ENCODE data around the gene SMC3.
"Not testable (repeated sequence)": the region's sequence is repeated elsewhere in the genome, so short reads cannot be mapped to it uniquely, and the experiment has no call there.

Gene SMC3

GRCh38 chr10:110567201-110568054 is at the start of gene SMC3:
SMC3 (plus strand) TSS chr10:110567695; CDS start chr10:110567817, 122 bp downstream.
- peak within 1 kb of the TSS; percentile 86 for H3K4me3 ChIP-seq (ENCODE audit: low read depth, low read length)

- no peak overlapping the region for H3K4me3 ChIP-seq (ENCODE audit: low read depth, low read length)
Observed at GRCh38 chr10:110522365-110522988, 45.0 kb upstream of the SMC3 start.

- no peak overlapping the region for H3K4me3 ChIP-seq (ENCODE audit: low read depth, low read length)
Observed at GRCh38 chr10:110523736-110524135, 43.8 kb upstream of the SMC3 start.

GRCh38 chr10:110524179-110524858 is 43.2 kb upstream of the SMC3 start:
- H3K4me3 ChIP-seq (ENCODE audit: low read depth, low read length), result no peak overlapping the region

- H3K4me3 ChIP-seq (ENCODE audit: low read depth, low read length), result no peak overlapping the region
Observed at GRCh38 chr10:110524859-110525232, 42.6 kb upstream of the SMC3 start.

- H3K4me3 ChIP-seq (ENCODE audit: low read depth, low read length), result no peak overlapping the region
Observed at GRCh38 chr10:110525349-110526260, 41.9 kb upstream of the SMC3 start.

- H3K4me3 ChIP-seq (ENCODE audit: low read depth, low read length), result no peak overlapping the region
Observed at GRCh38 chr10:110527731-110528171, 39.7 kb upstream of the SMC3 start.

GRCh38 chr10:110528224-110528996 is 39.1 kb upstream of the SMC3 start:
- no peak overlapping the region for H3K4me3 ChIP-seq (ENCODE audit: low read depth, low read length)

- H3K4me3 ChIP-seq (ENCODE audit: low read depth, low read length), result not testable (repeated sequence)
Observed at GRCh38 chr10:110528997-110529524, 38.4 kb upstream of the SMC3 start.

- peak overlapping the region; percentile 6 for H3K4me3 ChIP-seq (ENCODE audit: low read depth, low read length)
Observed at GRCh38 chr10:110529596-110530011, 37.9 kb upstream of the SMC3 start.

GRCh38 chr10:110530131-110530831 is 37.2 kb upstream of the SMC3 start:
- peak overlapping the region; percentile 36 for H3K4me3 ChIP-seq (ENCODE audit: low read depth, low read length)

GRCh38 chr10:110531687-110532086 is 35.8 kb upstream of the SMC3 start:
- H3K4me3 ChIP-seq (ENCODE audit: low read depth, low read length), result no peak overlapping the region

GRCh38 chr10:110532628-110533027 is 34.9 kb upstream of the SMC3 start:
- not testable (repeated sequence) for H3K4me3 ChIP-seq (ENCODE audit: low read depth, low read length)

- H3K4me3 ChIP-seq (ENCODE audit: low read depth, low read length), result no peak overlapping the region
Observed at GRCh38 chr10:110533149-110533548, 34.3 kb upstream of the SMC3 start.

- no peak overlapping the region for H3K4me3 ChIP-seq (ENCODE audit: low read depth, low read length)
Observed at GRCh38 chr10:110534571-110534970, 32.9 kb upstream of the SMC3 start.

- H3K4me3 ChIP-seq (ENCODE audit: low read depth, low read length), result no peak overlapping the region
Observed at GRCh38 chr10:110535958-110536891, 31.3 kb upstream of the SMC3 start.

GRCh38 chr10:110539091-110539490 is 28.4 kb upstream of the SMC3 start:
- H3K4me3 ChIP-seq (ENCODE audit: low read depth, low read length), result no peak overlapping the region

- no peak overlapping the region for H3K4me3 ChIP-seq (ENCODE audit: low read depth, low read length)
Observed at GRCh38 chr10:110540031-110540430, 27.5 kb upstream of the SMC3 start.
